Tibial artery (tissue), 4 donors: ENCODE measurements around the gene PPP1R16B.

Experiments used
- DNase-seq, 2 donors: peaks; one replicate each; pipeline ENCODE4 v3.0.0-alpha.2; 2019
- H3K27ac ChIP-seq, 2 donors: fragments of 200-600 bp; sonication (generic) in 1 of 2; 1 replicate in 1 of 2; 2 replicates in 1 of 2; pipeline ENCODE4 v1.5.1; 2018 to 2019; ENCODE audit warnings: mild to moderate bottlenecking in 1 of 2
- H3K27me3 ChIP-seq, 2 donors: fragments of 200-600 bp; sonication (generic) in 1 of 2; one replicate each; pipeline versions ENCODE4 v1.5.1 to v1.6.0; 2016 to 2019
- H3K36me3 ChIP-seq, 3 donors: fragments of 200-600 bp; sonication (generic) in 2 of 3; one replicate each; pipeline ENCODE4 v1.5.1; 2016 to 2019; ENCODE audit warnings: mild to moderate bottlenecking in 2 of 3
- H3K4me1 ChIP-seq, 4 donors: fragments of 200-600 bp; sonication (generic) in 2 of 4; 1 replicate in 3 of 4; 2 replicates in 1 of 4; pipeline ENCODE4 v1.5.1; 2016 to 2019
- H3K4me3 ChIP-seq, 2 donors: fragments of 200-600 bp; sonication (generic) in 1 of 2; 1 replicate in 1 of 2; 2 replicates in 1 of 2; pipeline ENCODE4 v1.5.1; 2018 to 2019; ENCODE audit warnings: mild to moderate bottlenecking in 2 of 2
- H3K9me3 ChIP-seq, 3 donors: fragments of 200-600 bp; sonication (generic) in 1 of 3; one replicate each; pipeline ENCODE4 v1.5.1; 2016 to 2019
- CTCF ChIP-seq, 2 experiments: fragments of 200-600 bp in 1 of 2; fragments of 450-650 bp in 1 of 2; IDR thresholded peaks; one replicate each; pipeline ENCODE4 v1.5.1; 2017 to 2019; ENCODE audit warnings: antibody characterized with exemption in 2 of 2, mild to moderate bottlenecking in 1 of 2, moderate library complexity in 1 of 2
- intact Hi-C: fragments of 100-400 bp; cut with DNase I; formaldehyde crosslinking; loops from one replicate; pipeline ENCODE4 v1.15.0; 2023; ENCODE audit warnings: low total_unique reads

The PPP1R16B gene

DNA sequence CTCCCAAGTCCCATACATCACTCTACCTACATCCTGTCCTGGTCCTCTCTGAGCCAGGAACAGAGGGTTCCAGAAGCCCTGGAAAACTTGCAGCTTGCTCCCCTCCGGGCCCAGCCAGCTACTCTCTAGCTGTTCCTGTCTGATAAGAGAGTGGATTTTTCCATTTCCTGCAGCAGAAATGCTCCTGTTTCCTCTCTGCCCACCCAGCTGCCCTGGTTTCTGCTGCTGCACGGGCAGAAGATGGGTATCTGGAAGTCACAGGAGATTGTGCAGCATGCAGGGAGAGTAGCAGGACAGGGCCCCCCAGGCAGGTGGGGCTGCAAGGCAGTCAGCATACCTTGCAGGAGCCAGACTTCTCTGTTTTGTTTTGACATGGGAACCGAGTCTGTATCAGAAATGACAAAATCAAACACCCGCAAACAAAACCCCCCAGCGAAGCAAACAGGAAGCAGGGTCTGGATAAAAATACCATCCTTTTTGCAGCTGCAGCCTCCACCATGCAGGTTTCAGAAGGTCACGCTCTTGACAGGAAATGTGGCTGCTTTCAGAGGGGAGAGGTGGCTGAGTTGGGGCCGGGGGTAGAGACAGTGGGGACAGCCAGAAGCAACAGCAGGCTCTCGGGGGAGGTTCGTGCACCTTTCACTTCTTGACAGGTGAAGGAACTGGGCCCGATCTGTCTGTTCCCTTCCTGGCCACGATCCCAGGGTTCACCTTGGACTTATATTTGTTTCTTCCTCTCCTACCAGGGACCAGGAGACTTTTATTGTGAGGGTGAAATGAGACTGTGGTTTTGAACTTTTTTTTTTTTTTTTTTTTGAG is 69.9 kb downstream of the PPP1R16B start:
- intact Hi-C loops = no loop called here
- H3K4me3 ChIP-seq = no peak overlapping the region
- H3K27me3 ChIP-seq = peaks cover 0 to 40% of the 10 kb centered on the region in 2 donors
- no peak for TF ChIP-seq CTCF (IDR thresholded peaks at IDR 0.05)
- H3K27ac ChIP-seq = no peak overlapping the region
- no peaks in the 10 kb centered on the region for H3K36me3 ChIP-seq
- no peak for DNase-seq
- H3K4me1 ChIP-seq = no peaks in the 10 kb centered on the region
- no peaks in the 10 kb centered on the region for H3K9me3 ChIP-seq

GRCh38 chr20:38877483-38877882 is 72.0 kb downstream of the PPP1R16B start:
- no peak for DNase-seq
- intact Hi-C loops = no loop called here
- Histone ChIP-seq H3K4me1 (peaks cover 0 to 4% (median 0%) of the 10 kb centered on the region in 4 donors), H3K4me3 (no peak overlapping the region), H3K27ac (no peak overlapping the region), H3K27me3 (peaks cover 0 to 39% of the 10 kb centered on the region in 2 donors), H3K9me3 (no peaks in the 10 kb centered on the region), H3K36me3 (no peaks in the 10 kb centered on the region)
- no peak for TF ChIP-seq CTCF (IDR thresholded peaks at IDR 0.05)

DNA sequence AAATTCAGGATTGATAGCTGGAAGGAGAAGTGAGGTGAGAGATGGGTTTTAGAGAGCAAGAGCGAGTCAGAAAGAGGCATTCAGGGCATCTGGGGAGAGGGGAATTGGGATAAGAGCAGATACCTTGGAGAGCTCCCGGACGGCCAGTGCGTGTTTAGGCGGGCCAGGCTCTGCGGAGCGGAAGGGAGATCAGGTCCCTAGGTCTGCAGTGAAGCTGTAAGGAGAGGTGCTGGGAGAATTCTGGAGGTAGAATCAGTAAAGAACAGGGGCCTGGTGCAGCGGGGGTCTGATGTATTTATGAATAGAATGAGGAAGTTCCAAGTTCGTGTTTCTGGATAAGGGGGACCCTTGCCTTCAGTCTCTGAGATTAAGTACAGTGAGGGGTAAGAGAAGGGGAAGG is 73.4 kb downstream of the PPP1R16B start:
- Histone ChIP-seq H3K27ac (no peak overlapping the region), H3K27me3 (peaks cover 0 to 40% of the 10 kb centered on the region in 2 donors)

GRCh38 chr20:38880952-38881735 is 75.6 kb downstream of the PPP1R16B start:
- no peak for DNase-seq
- Histone ChIP-seq H3K9me3 (no peaks in the 10 kb centered on the region), H3K4me1 (peaks cover 0 to 4% (median 0%) of the 10 kb centered on the region in 4 donors), H3K27ac (no peak overlapping the region), H3K36me3 (no peaks in the 10 kb centered on the region), H3K27me3 (peaks cover 0 to 47% of the 10 kb centered on the region in 2 donors), H3K4me3 (no peak overlapping the region)
- intact Hi-C loops = loop anchor here (10.0 kb wide), 1 partner anchor 156 kb away; the partner anchor contains the start of gene SLC32A1
- no peak for TF ChIP-seq CTCF (IDR thresholded peaks at IDR 0.05)

More for the DNA sequence above, 73.4 kb downstream of the PPP1R16B start:
- no peak for TF ChIP-seq CTCF (IDR thresholded peaks at IDR 0.05)
- H3K9me3 ChIP-seq = no peaks in the 10 kb centered on the region
- intact Hi-C loops = no loop called here
- H3K4me1 ChIP-seq = peaks cover 0 to 4% (median 0%) of the 10 kb centered on the region in 4 donors
- DNase-seq = no peak
- no peaks in the 10 kb centered on the region for H3K36me3 ChIP-seq
- no peak overlapping the region for H3K4me3 ChIP-seq

GRCh38 chr20:38881806-38882440 is 76.4 kb downstream of the PPP1R16B start:
- H3K27me3 ChIP-seq = peaks cover 0 to 52% of the 10 kb centered on the region in 2 donors
- intact Hi-C loops = loop anchor here (10.0 kb wide), 1 partner anchor 157 kb away; the partner anchor contains the start of gene SLC32A1
- no peak overlapping the region for H3K4me3 ChIP-seq
- H3K27ac ChIP-seq = no peak overlapping the region
- H3K4me1 ChIP-seq = peaks cover 0 to 4% (median 0%) of the 10 kb centered on the region in 4 donors
- no peaks in the 10 kb centered on the region for H3K9me3 ChIP-seq
- TF ChIP-seq CTCF (IDR thresholded peaks at IDR 0.05) = no peak
- no peak for DNase-seq
- H3K36me3 ChIP-seq = no peaks in the 10 kb centered on the region
